Liver (tissue), 9 donors: ENCODE results near the gene TAS1R1. TPM values are rescaled to one million over a fixed set of nuclear protein-coding genes. Genes with fewer than 3 reads are reported as not detected.
"Not testable (repeated sequence)": the region's sequence is repeated elsewhere in the genome, so short reads cannot be mapped to it uniquely, and the experiment has no call there.

Experiments
- DNase-seq: peaks from one replicate; pipeline ENCODE4 v3.0.0-alpha.2; 2017; ENCODE audit warnings: low spot score
- H3K27ac ChIP-seq, 2 donors: one replicate each; pipeline ENCODE4 v1.7.0; 2013; ENCODE audit warnings: inconsistent platforms in 2 of 2, low read length in 2 of 2, control low read depth in 1 of 2, low read depth in 1 of 2, mild to moderate bottlenecking in 1 of 2
- H3K27me3 ChIP-seq, 4 donors: one replicate each; pipeline versions ENCODE4 v1.6.1 to v1.7.0; 2013; ENCODE audit warnings: low read length in 3 of 4, inconsistent platforms in 1 of 4, mild to moderate bottlenecking in 1 of 4, moderate library complexity in 1 of 4; ENCODE audit not compliant: control insufficient read depth in 4 of 4, insufficient read depth in 4 of 4
- H3K36me3 ChIP-seq, 4 donors: one replicate each; pipeline versions ENCODE4 v1.6.1 to v1.7.0; 2013; ENCODE audit warnings: low read length in 3 of 4, mild to moderate bottlenecking in 3 of 4, low read depth in 1 of 4, moderate library complexity in 1 of 4; ENCODE audit not compliant: control insufficient read depth in 4 of 4, insufficient read depth in 3 of 4
- H3K4me1 ChIP-seq, 4 donors: one replicate each; pipeline versions ENCODE4 v1.6.1 to v1.7.0; 2013; ENCODE audit warnings: low read length in 3 of 4, mild to moderate bottlenecking in 3 of 4, moderate library complexity in 1 of 4; ENCODE audit not compliant: control insufficient read depth in 4 of 4, insufficient read depth in 4 of 4
- H3K4me3 ChIP-seq, 3 donors: one replicate each; pipeline versions ENCODE4 v1.6.1 to v1.7.0; 2013; ENCODE audit warnings: low read length in 3 of 3, control low read depth in 1 of 3, low read depth in 1 of 3, mild to moderate bottlenecking in 1 of 3
- H3K9ac ChIP-seq, 2 donors: one replicate each; pipeline ENCODE4 v1.7.0; 2013; ENCODE audit warnings: low read length in 2 of 2, mild to moderate bottlenecking in 2 of 2, moderate library complexity in 2 of 2, control low read depth in 1 of 2, low read depth in 1 of 2
- H3K9me3 ChIP-seq, 4 donors: one replicate each; pipeline versions ENCODE4 v1.6.1 to v1.7.0; 2013; ENCODE audit warnings: low read length in 3 of 4; ENCODE audit not compliant: control insufficient read depth in 4 of 4
- ATF3 ChIP-seq: IDR thresholded peaks from 2 replicates; pipeline ENCODE4 v1.6.1; 2016; ENCODE audit warnings: antibody characterized with exemption
- CTCF ChIP-seq: fragments of 150-350 bp; IDR thresholded peaks from 2 replicates; pipeline ENCODE4 v1.5.1; 2017; ENCODE audit warnings: improper control_type of control experiment, low read depth, low read length; ENCODE audit not compliant: missing input control
- EGR1 ChIP-seq, 2 donors: IDR thresholded peaks; 2 replicates each; pipeline ENCODE4 v1.6.1; 2016 to 2018; ENCODE audit warnings: antibody characterized with exemption in 2 of 2, low read depth in 2 of 2
- FOXA1 ChIP-seq: IDR thresholded peaks from 2 replicates; pipeline ENCODE4 v1.6.1; 2016; ENCODE audit warnings: antibody characterized with exemption
- FOXA2 ChIP-seq: IDR thresholded peaks from 2 replicates; pipeline ENCODE4 v1.6.1; 2016; ENCODE audit warnings: antibody characterized with exemption
- GABPA ChIP-seq, 2 donors: IDR thresholded peaks in 1 of 2; conservative IDR thresholded peaks in 1 of 2; 2 replicates each; pipeline ENCODE4 v1.6.1; 2016; ENCODE audit warnings: antibody characterized with exemption in 2 of 2, mild to moderate bottlenecking in 1 of 2, moderate library complexity in 1 of 2
- HNF4A ChIP-seq, 2 donors: conservative IDR thresholded peaks; 2 replicates each; pipeline ENCODE4 v1.6.1; 2016; ENCODE audit warnings: antibody characterized with exemption in 2 of 2, mild to moderate bottlenecking in 2 of 2
- HNF4G ChIP-seq: IDR thresholded peaks from 2 replicates; pipeline ENCODE4 v1.6.1; 2016; ENCODE audit warnings: antibody characterized with exemption
- JUND ChIP-seq, 2 donors: IDR thresholded peaks; 2 replicates each; pipeline ENCODE4 v1.6.1; 2016; ENCODE audit warnings: antibody characterized with exemption in 2 of 2
- MAX ChIP-seq: IDR thresholded peaks from 2 replicates; pipeline ENCODE4 v1.6.1; 2016; ENCODE audit warnings: antibody characterized with exemption
- NR2F2 ChIP-seq: IDR thresholded peaks from 2 replicates; pipeline ENCODE4 v1.6.1; 2016; ENCODE audit warnings: antibody characterized with exemption
- RAD21 ChIP-seq, 2 donors: IDR thresholded peaks; 2 replicates each; pipeline ENCODE4 v1.6.1; 2016; ENCODE audit warnings: antibody characterized with exemption in 2 of 2, mild to moderate bottlenecking in 2 of 2
- RXRA ChIP-seq, 2 donors: IDR thresholded peaks; 2 replicates each; pipeline ENCODE4 v1.6.1; 2017 to 2018; ENCODE audit warnings: antibody characterized with exemption in 2 of 2, mild to moderate bottlenecking in 1 of 2
- SP1 ChIP-seq: IDR thresholded peaks from 2 replicates; pipeline ENCODE4 v1.6.1; 2018; ENCODE audit warnings: antibody characterized with exemption, mild to moderate bottlenecking
- TAF1 ChIP-seq: conservative IDR thresholded peaks from 2 replicates; pipeline ENCODE4 v1.6.1; 2016; ENCODE audit warnings: antibody characterized with exemption, mild to moderate bottlenecking
- ZBTB33 ChIP-seq: IDR thresholded peaks from 2 replicates; pipeline ENCODE4 v1.6.1; 2016; ENCODE audit warnings: antibody characterized with exemption
- WGBS: extraction: QIAGEN DNeasy Blood & Tissue Kit; methylation state at CpG from one replicate; pipeline ENCODE4 v1.1.7; 2013; 5-methylcytosine and 5-hydroxymethylcytosine counted together
- polyA plus RNA-seq, 2 donors: library from polyadenylated mRNA; stranded (reverse) in 1 of 2; unstranded in 1 of 2; fragments of 200-250 nt in 1 of 2; fragments of >200 nt in 1 of 2; fragmentation: Nextera tagmentation in 1 of 2; extraction: Ambion mirVana in 1 of 2; gene quantifications; one replicate each; pipeline versions ENCODE4 v1.2.1 to v1.2.3, GENCODE V29; 2013 to 2015
- total RNA-seq, 2 donors: library from RNA; depleted of rRNA; stranded (reverse); fragments of >200 nt; gene quantifications; one replicate each; pipeline ENCODE4 v1.2.3, GENCODE V29; 2014
- donor health status: healthy.
- donor health status: healthy.
- donor health status: healthy.
- donor health status: healthy.
- donor health status: healthy.

Gene TAS1R1
- total and polyA plus RNA-seq, 4 donors, result not detected

GRCh38 chr1:6554031-6554906 lies 838 bp upstream of the TAS1R1 start, which contains the start of gene NOL9 (continued):
- TF ChIP-seq FOXA2 (peak; percentile 19), NR2F2 (no peak), CTCF (peak; percentile 96)

- no peak overlapping the region for H3K4me3 ChIP-seq
- H3K4me1 ChIP-seq, result peaks cover 4 to 16% (median 10%) of the 10 kb centered on the region in 4 donors
- no peak for DNase-seq
- H3K27me3 ChIP-seq, result no peaks in the 10 kb centered on the region
- TF ChIP-seq EGR1 (IDR thresholded peaks at IDR 0.05; ENCODE audit: low read depth in 2 of 2), result no peak
- TF ChIP-seq HNF4G, result no peak
- no peak for TF ChIP-seq ZBTB33
- no peaks in the 10 kb centered on the region for H3K36me3 ChIP-seq
- no peak overlapping the region for H3K9ac ChIP-seq
- H3K27ac ChIP-seq, result no peak overlapping the region
- 91% methylated on average over 1 of the region's 1 CpG for WGBS
- no peaks in the 10 kb centered on the region for H3K9me3 ChIP-seq
These were observed 2.5 kb downstream of the TAS1R1 start for GRCh38 chr1:6557597-6557996.

- not testable (repeated sequence) for H3K4me3 ChIP-seq, H3K27ac ChIP-seq, H3K9ac ChIP-seq, H3K9me3 ChIP-seq, DNase-seq, H3K27me3 ChIP-seq, H3K36me3 ChIP-seq, H3K4me1 ChIP-seq
- WGBS, result 91% methylated on average over 11 of the region's 11 CpGs
These were observed 4.1 kb downstream of the TAS1R1 start for GRCh38 chr1:6559161-6559560.

GRCh38 chr1:6560267-6560666 lies 5.2 kb downstream of the TAS1R1 start:
- Histone ChIP-seq H3K9me3 (no peaks in the 10 kb centered on the region), H3K36me3 (no peaks in the 10 kb centered on the region), H3K27ac (no peak overlapping the region), H3K4me1 (no peaks in the 10 kb centered on the region), H3K27me3 (no peaks in the 10 kb centered on the region), H3K9ac (no peak overlapping the region), H3K4me3 (no peak overlapping the region)
- TF ChIP-seq JUND (IDR thresholded peaks at IDR 0.05) (no peak), GABPA (IDR thresholded peaks at IDR 0.05 in 1 of 2, conservative IDR thresholded peaks at IDR 0.05 in 1 of 2) (no peak), HNF4A (conservative IDR thresholded peaks at IDR 0.05) (no peak), TAF1 (no peak), MAX (no peak), RAD21 (IDR thresholded peaks at IDR 0.05) (no peak), SP1 (no peak), ATF3 (no peak), RXRA (IDR thresholded peaks at IDR 0.05) (no peak), FOXA1 (no peak)
- WGBS, result 83% methylated on average over 9 of the region's 9 CpGs
- DNase-seq, result no peak
